Panc1 (cell line): ENCODE results near the gene SLC19A2.

Experiments used
- CTCF ChIP-seq: fragments of 450-650 bp; IDR thresholded peaks from 2 replicates; pipeline ENCODE4 v1.5.1; 2017; ENCODE audit warnings: mild to moderate bottlenecking
- POLR2AphosphoS5 ChIP-seq: IDR thresholded peaks from 2 replicates; pipeline ENCODE4 v1.6.1; 2012; ENCODE audit warnings: mild to moderate bottlenecking, low read depth, low read length, moderate library complexity
- SIN3A ChIP-seq: IDR thresholded peaks from 2 replicates; pipeline ENCODE4 v1.6.1; 2012; ENCODE audit warnings: low read depth, mild to moderate bottlenecking, low read length, moderate library complexity, borderline replicate concordance; ENCODE audit not compliant: insufficient read depth
- TCF7L2 ChIP-seq: IDR thresholded peaks from 2 replicates; pipeline ENCODE4 v1.6.1; 2011; ENCODE audit warnings: mild to moderate bottlenecking, low read depth, low read length, inconsistent platforms

- TF ChIP-seq CTCF = no peak
- no peak for TF ChIP-seq POLR2AphosphoS5
- TF ChIP-seq SIN3A = no peak
- no peak for TF ChIP-seq TCF7L2
These were observed 9.5 kb upstream of the SLC19A2 start for GRCh38 chr1:169495046-169495775.
